GM12878 (cell line): Measurements from ENCODE around the gene ALKBH2. TPM values are rescaled to one million over a fixed set of nuclear protein-coding genes. Genes with fewer than 3 reads are reported as not detected.

ENCODE experiments used
- ATAC-seq: fragments of 200-7000 bp; cut with Tn5 transposase; 3 replicates; pipeline ENCODE4 v1.9.1; 2020; ENCODE audit warnings: mild to moderate bottlenecking, moderate library complexity
- BruUV-seq: library from RNA; stranded (reverse); fragments of 400-500 nt; replicated peaks from 2 replicates; lab custom pipeline; 2021; lab: Mats Ljungman, UMichigan
- CTCF ChIA-PET: fragments of 300-600 bp; sonication (Branson Sonifier 250); formaldehyde crosslinking; extraction: SDS; loops from one replicate; lab custom pipeline; 2021; ENCODE audit warnings: inconsistent platforms; lab: Yijun Ruan, JAX
- POLR2A ChIA-PET: fragments of 350-600 bp; formaldehyde crosslinking; extraction: SDS; loops from one replicate; lab custom pipeline; 2021; ENCODE audit warnings: inconsistent platforms; lab: Charles Lee
- RAD21 ChIA-PET: fragments of 300-600 bp; sonication (Branson Sonifier 250); formaldehyde crosslinking; loops from one replicate; lab custom pipeline; 2023; ENCODE audit warnings: antibody characterized with exemption; ENCODE audit not compliant: unreplicated experiment; lab: Charles Lee
- SMC1A ChIA-PET: fragments of 300-600 bp; sonication (Branson Sonifier 250); formaldehyde crosslinking; loops from one replicate; lab custom pipeline; 2023; ENCODE audit not compliant: unreplicated experiment, uncharacterized antibody; lab: Charles Lee
- DNase-seq: peaks from one replicate; pipeline ENCODE4 v3.0.0-alpha.2; 2011; ENCODE audit warnings: low read depth, low spot score
- FAIRE-seq: peaks from 3 replicates; lab custom pipeline; 2011; peaks lifted over from hg19 to GRCh38; lab: Jason Lieb, UNC
- H2AFZ ChIP-seq: 2 replicates; pipeline ENCODE4 v1.6.0; 2011; ENCODE audit warnings: low read depth, low read length, control low read depth; ENCODE audit not compliant: control insufficient read depth
- H3K27ac ChIP-seq: 2 replicates; pipeline ENCODE4 v1.5.1; 2011; ENCODE audit warnings: control low read depth; ENCODE audit not compliant: control insufficient read depth, insufficient read depth
- H3K27me3 ChIP-seq, 2 experiments: replicated peaks in 1 of 2; 2 replicates each; pipeline versions ENCODE4 v1.6.0 to v1.6.1; 2011; ENCODE audit warnings: low read length in 1 of 2; ENCODE audit not compliant: control insufficient read depth in 2 of 2, insufficient read depth in 2 of 2
- H3K36me3 ChIP-seq, 2 experiments: 2 replicates each; pipeline ENCODE4 v1.5.1; 2011; ENCODE audit warnings: low read length in 1 of 2; ENCODE audit not compliant: control insufficient read depth in 2 of 2, insufficient read depth in 2 of 2
- H3K4me1 ChIP-seq: 2 replicates; pipeline ENCODE4 v1.6.1; 2011; ENCODE audit warnings: mild to moderate bottlenecking, low read length, moderate library complexity, mixed read lengths; ENCODE audit not compliant: control insufficient read depth, insufficient read depth
- H3K4me2 ChIP-seq: 2 replicates; pipeline ENCODE4 v1.6.0; 2011; ENCODE audit warnings: control low read depth; ENCODE audit not compliant: control insufficient read depth, insufficient read depth
- H3K4me3 ChIP-seq: fragments of 200-600 bp; sonication (generic); 2 replicates; pipeline ENCODE4 v1.5.1; 2016
- H3K79me2 ChIP-seq: 2 replicates; pipeline ENCODE4 v1.6.0; 2011; ENCODE audit warnings: low read length; ENCODE audit not compliant: control insufficient read depth, insufficient read depth
- H3K9ac ChIP-seq: 2 replicates; pipeline ENCODE4 v1.8.0; 2011; ENCODE audit warnings: low read length, control low read depth, mixed read lengths; ENCODE audit not compliant: control insufficient read depth, insufficient read depth
- H3K9me3 ChIP-seq: replicated peaks from 3 replicates; pipeline ENCODE4 v1.5.1; 2011; ENCODE audit warnings: mild to moderate bottlenecking, low read length; ENCODE audit not compliant: control insufficient read depth, insufficient read depth
- H4K20me1 ChIP-seq: 2 replicates; pipeline ENCODE4 v1.6.0; 2011; ENCODE audit not compliant: control insufficient read depth, insufficient read depth
- CEBPB ChIP-seq, 2 experiments: fragments of 150-350 bp in 1 of 2; IDR thresholded peaks; 2 replicates each; pipeline ENCODE4 v1.6.1; 2012 to 2014; ENCODE audit warnings: low read depth in 2 of 2, low read length in 2 of 2, borderline replicate concordance in 1 of 2, inconsistent platforms in 1 of 2
- ESRRA ChIP-seq: IDR thresholded peaks from 2 replicates; pipeline ENCODE4 v1.6.1; 2012; ENCODE audit warnings: mild to moderate bottlenecking, low read length, improper control_type of control experiment
- MEF2A ChIP-seq: IDR thresholded peaks from 2 replicates; pipeline ENCODE4 v1.6.1; 2011; ENCODE audit warnings: low read depth, mild to moderate bottlenecking, low read length, moderate library complexity; ENCODE audit not compliant: insufficient read depth
- PAX8 ChIP-seq: fragments of 450-650 bp; IDR thresholded peaks from 2 replicates; pipeline ENCODE4 v1.6.1; 2017; ENCODE audit warnings: mild to moderate bottlenecking, moderate library complexity
- RAD51 ChIP-seq: fragments of 450-650 bp; IDR thresholded peaks from 2 replicates; pipeline ENCODE4 v1.6.1; 2016; ENCODE audit warnings: moderate library complexity, mild to moderate bottlenecking, inconsistent platforms
- RFX5 ChIP-seq: IDR thresholded peaks from 2 replicates; pipeline ENCODE4 v1.6.1; 2011; ENCODE audit warnings: low read depth, low read length, improper control_type of control experiment
- SIN3A ChIP-seq: IDR thresholded peaks from 2 replicates; pipeline ENCODE4 v1.6.1; 2012; ENCODE audit warnings: low read depth, low read length, improper control_type of control experiment
- SMAD1 ChIP-seq: fragments of 450-650 bp; IDR thresholded peaks from 2 replicates; pipeline ENCODE4 v1.6.1; 2018; ENCODE audit warnings: mild to moderate bottlenecking, low read depth; ENCODE audit not compliant: partially characterized antibody
- SMARCA5 ChIP-seq: fragments of 450-650 bp; IDR thresholded peaks from 2 replicates; pipeline ENCODE4 v1.6.1; 2017; ENCODE audit warnings: mild to moderate bottlenecking
- USF2 ChIP-seq: IDR thresholded peaks from 2 replicates; pipeline ENCODE4 v1.6.1; 2011; ENCODE audit warnings: low read depth, low read length, improper control_type of control experiment, borderline replicate concordance
- WRNIP1 ChIP-seq: IDR thresholded peaks from 2 replicates; pipeline ENCODE4 v1.6.1; 2011; ENCODE audit warnings: low read depth, low read length, improper control_type of control experiment, borderline replicate concordance
- WGBS: methylation state at CpG from one replicate; pipeline ENCODE4 v1.1.6; 2016; ENCODE audit warnings: low lambda C conversion rate; ENCODE audit not compliant: insufficient replicate concordance, insufficient coverage; ENCODE audit errors: missing lambda C conversion rate; 5-methylcytosine and 5-hydroxymethylcytosine counted together
- in situ Hi-C: fragments of 300-500 bp; cut with MboI; formaldehyde crosslinking; loops from 9 replicates; pipeline ENCODE4 v1.14.3; 2018; ENCODE audit warnings: mixed read lengths
- intact Hi-C: fragments of 100-400 bp; cut with micrococcal nuclease; formaldehyde crosslinking; loops from one replicate; pipeline ENCODE4 v1.14.2; 2022; ENCODE audit not compliant: unreplicated experiment
- polyA plus RNA-seq, 11 experiments: library from polyadenylated mRNA; depleted of rRNA in 4 of 11; unstranded in 6 of 11; stranded (reverse) in 5 of 11; fragments of >200 nt; fragmentation: Nextera tagmentation in 4 of 11; fragmentation: Illumina TruSeq in 1 of 11; extraction: Ambion mirVana in 4 of 11; extraction: Trizol in 1 of 11; gene quantifications; 1 replicate in 1 of 11; 2 replicates in 10 of 11; pipeline versions ENCODE4 v1.2.1 to v1.2.3, GENCODE V29; 2011 to 2016; ENCODE audit warnings: inconsistent platforms in 2 of 11, missing spikeins in 2 of 11, low read depth in 1 of 11
- total RNA-seq, 4 experiments: library from RNA; depleted of rRNA in 3 of 4; stranded (reverse); fragments of >200 nt in 3 of 4; fragmentation: Illumina TruSeq in 1 of 4; extraction: Trizol in 1 of 4; gene quantifications; 2 replicates each; pipeline versions ENCODE4 v1.2.1 to v1.2.3, GENCODE V29; 2013 to 2021

ALKBH2 gene
- total and polyA plus RNA-seq, 10 of the 15 experiments (the other 5 are each of a cell fraction or from before 2014, with no cell fraction given) = 5.6 to 40.3 (median 31.2) TPM

- DNase-seq = no peak
- Histone ChIP-seq H3K9me3 (no peaks in the 10 kb centered on the region; the same call in 2 of the 3 replicates), H3K4me2 (no peak overlapping the region), H3K4me1 (peaks cover 5% of the 10 kb centered on the region), H3K4me3 (no peak overlapping the region), H3K36me3 (no peaks in the 10 kb centered on the region; a peak in 1 of 4 replicates), H3K27ac (no peak overlapping the region), H2AFZ (no peak overlapping the region), H4K20me1 (no peaks in the 10 kb centered on the region), H3K79me2 (no peaks in the 10 kb centered on the region), H3K9ac (no peak overlapping the region), H3K27me3 (no peaks in the 10 kb centered on the region)
- TF ChIP-seq SMARCA5 (no peak), RAD51 (no peak), CEBPB (IDR thresholded peaks at IDR 0.05; ENCODE audit: borderline replicate concordance in 1 of 2, low read depth in 2 of 2, low read length in 2 of 2) (no peak), USF2 (no peak), SMAD1 (no peak), ESRRA (no peak)
- CTCF ChIA-PET = no interaction called here
- intact Hi-C loops = no loop called here
- in situ Hi-C loops = no loop called here
- SMC1A ChIA-PET = no interaction called here
- no TSS peak for BruUV-seq
- RAD21 ChIA-PET = no interaction called here
- POLR2A ChIA-PET = interaction anchor here (0.6 kb wide), 1 partner anchor 242 kb away, joined by 3 read pairs; no protein-coding TSS in a partner anchor
- WGBS = 94% methylated on average over 3 of the region's 3 CpGs
- ATAC-seq = no peak
- FAIRE-seq = no peak
These were observed 29.1 kb downstream of the ALKBH2 start for GRCh38 chr12:109064143-109064542.

- Histone ChIP-seq H3K9ac (no peak overlapping the region), H3K36me3 (no peaks in the 10 kb centered on the region), H3K4me3 (no peak overlapping the region), H3K4me1 (peaks cover 11% of the 10 kb centered on the region), H3K79me2 (peaks cover 5% of the 10 kb centered on the region), H4K20me1 (no peaks in the 10 kb centered on the region), H3K9me3 (no peaks in the 10 kb centered on the region; the same call in 2 of the 3 replicates), H2AFZ (no peak overlapping the region), H3K4me2 (no peak overlapping the region), H3K27ac (no peak overlapping the region), H3K27me3 (no peaks in the 10 kb centered on the region)
- no peak for FAIRE-seq
- no TSS peak for BruUV-seq
- no peak for TF ChIP-seq WRNIP1
- no peak for TF ChIP-seq MEF2A
- no peak for TF ChIP-seq PAX8
- no peak for TF ChIP-seq RFX5
- no peak for TF ChIP-seq SMARCA5
- no peak for TF ChIP-seq SIN3A
- CTCF ChIA-PET = no interaction called here
- no peak for DNase-seq
- no peak for ATAC-seq
- POLR2A ChIA-PET = interaction anchor here (1.1 kb wide), 1 partner anchor 112 kb away, joined by 3 read pairs; no protein-coding TSS in a partner anchor
- SMC1A ChIA-PET = no interaction called here
- intact Hi-C loops (no loop called here), in situ Hi-C loops (no loop called here)
- RAD21 ChIA-PET = no interaction called here
- WGBS = 96% methylated on average over 6 of the region's 6 CpGs
These were observed 34.5 kb downstream of the ALKBH2 start for GRCh38 chr12:109058773-109059172.
